NCI-H2196 (cell line): ENCODE data around the gene SH3BP5.

Experiments used
- DNase-seq: peaks from one replicate; lab custom pipeline; 2025; ENCODE audit not compliant: unreplicated experiment; lab: John Stamatoyannopoulos, UW

SH3BP5 gene

GRCh38 chr3:15279671-15280402 lies 52.5 kb downstream of the SH3BP5 start:
- DNase-seq, result no peak

GRCh38 chr3:15279205-15279604 lies 53.2 kb downstream of the SH3BP5 start:
- DNase-seq, result no peak

DNA sequence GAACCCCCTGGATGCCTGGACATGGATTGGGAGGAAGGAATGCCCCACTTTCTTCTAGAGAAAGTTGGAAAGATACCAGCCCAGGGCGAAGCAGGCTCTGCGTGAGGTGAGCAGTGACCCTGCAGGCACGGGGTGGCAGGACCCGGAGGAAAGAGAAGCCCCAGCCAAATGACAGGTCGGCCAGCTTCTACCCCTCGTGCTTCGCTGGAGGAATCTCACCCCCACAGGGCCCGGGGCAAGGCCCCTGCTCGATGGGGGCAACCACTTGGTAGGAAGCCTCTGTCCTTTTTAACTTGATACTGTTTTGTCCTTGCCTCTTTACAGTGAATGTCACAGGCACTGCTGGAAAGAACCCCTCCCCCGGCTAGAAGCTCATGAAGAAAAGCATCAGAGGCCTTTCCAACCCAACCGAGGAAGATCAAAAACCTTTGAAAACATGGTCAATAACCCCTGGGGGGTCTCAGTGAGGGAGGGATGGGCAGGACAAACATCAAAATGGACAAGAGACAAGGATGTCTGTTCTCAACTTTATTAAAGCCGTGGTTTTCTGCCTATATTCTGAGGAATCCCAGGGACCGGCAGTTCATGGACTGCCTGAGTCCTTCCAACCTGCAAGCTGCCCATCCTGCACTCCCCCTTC lies 54.4 kb downstream of the SH3BP5 start:
- DNase-seq, result no peak

GRCh38 chr3:15276028-15276724 lies 56.2 kb downstream of the SH3BP5 start:
- no peak for DNase-seq

- DNase-seq, result no peak
Observed at GRCh38 chr3:15273227-15273626, 59.2 kb downstream of the SH3BP5 start.

- DNase-seq, result no peak
Observed at GRCh38 chr3:15272426-15273196, 59.8 kb downstream of the SH3BP5 start.

GRCh38 chr3:15271785-15272381 lies 60.5 kb downstream of the SH3BP5 start:
- DNase-seq, result no peak

DNA sequence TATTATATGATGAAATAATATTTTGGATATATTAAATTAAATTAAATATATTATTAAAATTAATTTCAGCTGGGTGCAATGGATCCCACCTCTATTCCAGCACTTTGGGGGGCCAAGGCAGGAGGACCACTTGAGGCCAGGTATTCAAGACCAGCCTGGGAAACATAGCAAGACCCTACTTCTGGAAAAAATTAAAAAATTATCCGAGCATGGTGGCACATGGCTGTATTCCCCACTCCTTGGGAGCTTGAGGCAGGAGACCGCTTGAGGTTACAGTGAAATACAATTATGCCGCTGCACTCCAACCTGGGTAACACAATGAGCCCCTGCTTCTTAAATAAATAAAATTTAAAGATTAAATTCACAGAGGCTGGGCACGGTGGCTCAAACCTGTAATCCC lies 61.4 kb downstream of the SH3BP5 start:
- DNase-seq, result no peak

DNA sequence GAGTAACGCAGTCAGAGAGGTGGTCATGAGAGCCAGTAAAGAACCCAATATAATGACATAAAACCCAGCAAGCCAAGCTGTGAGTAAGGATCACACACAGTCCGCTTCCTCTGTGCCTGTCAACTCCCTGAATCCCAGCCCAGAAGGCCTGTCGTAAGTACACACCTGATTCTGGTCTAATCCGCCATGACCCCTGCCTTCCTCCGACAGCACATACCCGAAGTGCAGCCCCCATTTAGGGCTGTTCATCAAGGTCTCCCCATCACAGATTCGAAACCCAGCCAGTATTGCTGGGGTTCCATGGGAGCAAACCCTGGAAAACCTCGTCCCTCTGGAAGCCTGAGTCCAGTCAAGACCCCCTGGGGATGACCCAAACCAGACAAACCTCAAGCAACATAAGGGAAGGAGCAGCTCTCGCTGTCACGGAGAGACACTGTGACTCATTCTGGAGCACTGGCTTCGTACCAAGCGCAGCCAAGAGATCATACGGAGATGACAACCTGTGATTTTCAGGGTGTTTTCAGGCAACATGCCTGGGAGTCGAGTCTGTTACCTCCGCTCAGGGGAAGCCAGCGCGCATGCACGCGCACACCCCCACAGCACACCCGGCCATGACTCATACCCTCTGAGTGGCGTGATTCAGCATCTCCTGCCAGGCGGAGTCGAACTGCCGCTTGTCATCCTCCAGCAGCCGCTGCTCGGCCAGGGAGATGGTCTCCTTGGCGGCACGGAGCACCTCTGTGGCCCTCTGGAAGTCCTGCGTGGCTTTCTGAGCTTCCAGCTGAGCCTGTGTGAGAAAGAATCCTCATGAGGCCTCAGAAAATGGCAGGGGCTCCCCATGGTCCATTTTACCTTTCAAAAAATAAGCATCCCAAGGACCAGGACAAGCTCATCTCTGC lies 63.0 kb downstream of the SH3BP5 start:
- DNase-seq, result peak; percentile 5

GRCh38 chr3:15268033-15268631 lies 64.3 kb downstream of the SH3BP5 start:
- DNase-seq, result peak; percentile 68

GRCh38 chr3:15267502-15267901 lies 64.9 kb downstream of the SH3BP5 start:
- no peak for DNase-seq

DNA sequence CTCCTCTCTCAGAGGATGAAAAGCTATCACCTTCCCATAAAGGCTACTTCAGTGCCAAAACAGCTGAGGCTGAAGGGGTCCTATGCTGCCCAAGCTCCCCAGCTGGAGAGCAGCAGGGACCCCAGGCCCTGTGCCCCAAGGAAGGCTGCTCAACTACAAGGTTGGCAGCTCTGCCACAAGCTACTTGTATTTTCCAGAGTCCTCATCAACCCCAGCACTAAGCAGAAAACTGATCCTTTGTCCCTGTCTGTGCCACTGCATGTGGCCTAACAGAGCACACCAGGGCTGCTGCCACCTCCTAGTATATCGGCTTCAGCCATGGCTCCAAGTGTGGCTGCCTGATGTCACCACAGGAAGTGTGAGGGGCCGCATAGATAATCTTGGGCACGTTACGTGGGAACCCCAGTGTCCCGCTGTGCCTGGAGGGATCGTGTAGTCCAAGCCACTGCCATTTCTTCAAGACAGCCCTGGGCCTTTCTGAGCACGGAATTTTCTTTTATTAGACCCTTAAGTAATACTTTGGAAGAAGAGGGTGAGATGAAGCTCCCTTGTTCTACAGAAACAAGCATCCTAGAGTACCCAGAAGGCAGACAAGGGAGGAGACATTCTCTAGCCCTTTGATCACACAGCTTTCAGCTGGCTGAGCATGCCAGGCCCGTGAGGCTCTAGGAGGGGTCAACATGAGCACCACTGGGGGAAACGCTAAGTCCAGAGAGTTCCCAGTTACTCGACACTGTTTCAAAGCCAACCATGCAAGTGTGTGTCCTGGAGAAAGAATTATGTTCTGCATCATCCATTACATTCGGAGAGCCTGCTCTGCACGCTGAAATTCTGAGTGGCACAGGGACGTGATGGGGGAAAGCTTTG lies 65.6 kb downstream of the SH3BP5 start:
- DNase-seq, result no peak

GRCh38 chr3:15265655-15266509 lies 66.5 kb downstream of the SH3BP5 start:
- no peak for DNase-seq

DNA sequence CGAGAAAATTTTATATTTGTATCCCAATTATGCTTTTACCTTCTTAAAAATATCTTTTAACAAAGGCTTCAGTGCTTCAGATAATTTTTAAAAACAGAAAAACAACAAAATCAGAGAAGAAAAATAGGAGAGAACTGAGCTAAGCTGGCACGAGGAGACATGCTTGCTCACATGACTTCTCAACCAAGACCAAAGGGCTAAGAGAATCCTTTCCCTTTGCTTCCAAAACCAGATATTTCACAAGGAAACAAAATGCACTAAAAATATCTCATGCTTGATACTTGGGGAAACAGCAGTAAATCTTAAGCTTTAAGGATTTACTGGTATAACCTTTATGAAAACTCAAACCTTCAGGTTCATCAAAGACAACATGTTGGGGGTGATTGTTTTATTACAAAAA lies 67.9 kb downstream of the SH3BP5 start:
- no peak for DNase-seq

DNA sequence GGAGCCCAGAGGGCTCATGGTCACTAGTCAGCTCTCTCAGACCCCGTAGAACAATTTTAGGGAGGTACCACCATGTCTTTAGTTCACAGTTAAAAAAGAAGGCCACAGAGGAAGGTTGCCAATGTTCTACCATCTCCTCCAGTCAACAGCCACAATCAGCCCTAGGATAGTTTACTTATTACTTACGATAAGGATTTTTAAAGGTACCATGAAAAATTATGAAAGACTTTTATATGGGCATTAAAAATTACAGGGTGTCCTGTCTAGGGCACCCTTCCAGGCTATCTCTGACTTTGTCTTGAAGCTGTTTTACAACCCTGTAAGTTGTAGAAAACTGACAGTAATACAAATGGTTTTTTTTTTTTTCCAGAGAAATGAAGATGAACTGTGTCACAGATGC lies 68.5 kb downstream of the SH3BP5 start:
- no peak for DNase-seq

DNA sequence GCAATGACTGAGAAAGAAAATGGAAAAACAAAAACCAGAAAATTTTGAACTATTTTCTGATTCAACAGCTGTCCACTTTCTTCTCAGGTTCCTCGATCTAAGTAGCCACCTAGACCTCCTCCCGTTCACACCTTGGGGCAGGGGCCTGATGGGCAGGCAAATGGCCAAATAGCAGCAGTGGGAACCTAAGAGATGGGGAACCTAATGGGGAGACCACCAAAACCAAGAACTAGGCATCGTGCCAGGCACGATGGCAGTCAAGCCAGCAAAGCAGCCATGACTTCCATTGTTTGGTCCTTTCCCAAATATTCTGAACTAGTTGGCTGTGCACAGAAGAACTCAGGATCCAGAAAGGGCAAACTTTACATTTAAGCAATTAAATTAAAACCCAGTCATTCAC lies 69.3 kb downstream of the SH3BP5 start:
- no peak for DNase-seq

DNA sequence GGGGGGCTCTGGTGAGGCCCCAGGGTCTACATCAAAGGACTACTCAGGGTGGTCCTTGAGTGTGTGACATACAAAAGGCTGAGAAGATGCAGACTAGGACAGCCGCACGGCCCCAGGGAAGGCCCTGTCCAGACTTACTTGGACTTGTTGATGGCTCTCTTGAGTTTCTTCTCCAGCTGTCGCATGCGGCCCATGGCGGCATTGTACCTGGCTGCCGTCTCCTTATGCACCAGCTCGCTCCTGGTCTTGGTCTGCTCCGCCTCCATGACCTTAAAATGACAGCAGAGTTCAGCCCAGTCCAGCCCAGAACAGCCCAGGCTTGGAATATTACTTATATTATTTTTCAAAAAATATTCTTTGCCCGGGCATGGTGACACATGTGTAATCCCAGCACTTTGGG lies 70.4 kb downstream of the SH3BP5 start:
- DNase-seq, result no peak

- DNase-seq, result no peak
Observed at GRCh38 chr3:15261274-15261673, 71.1 kb downstream of the SH3BP5 start.
